ENCODE results near the gene SPATA6. TPM values are rescaled to one million over a fixed set of nuclear protein-coding genes. Genes with fewer than 3 reads are reported as not detected.
"Not testable (repeated sequence)": the region's sequence is repeated elsewhere in the genome, so short reads cannot be mapped to it uniquely, and the experiment has no call there.

SPATA6 gene
- total and polyA plus RNA-seq, 2 of the 13 experiments (the other 11 are each of a cell fraction or from before 2014, with no cell fraction given) = 0.81 to 3.3 TPM

DNA sequence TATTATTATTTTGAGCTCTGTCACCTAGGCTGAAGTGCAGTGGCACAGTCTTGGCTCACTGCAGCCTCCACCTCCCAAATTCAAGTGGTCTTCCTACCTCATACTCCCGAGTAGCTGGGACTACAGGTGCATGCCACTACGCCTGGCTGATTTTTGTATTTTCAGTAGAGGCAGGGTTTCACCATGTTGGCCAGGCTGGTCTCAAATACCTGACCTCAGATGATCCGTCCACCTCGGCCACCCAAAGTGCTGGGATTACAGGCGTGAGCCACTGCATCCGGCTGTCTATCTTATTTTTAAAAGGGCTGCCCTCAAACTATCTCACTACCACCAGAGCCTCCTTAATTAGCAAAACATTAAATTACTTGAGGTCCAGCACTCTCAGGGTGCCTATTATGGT lies 177.9 kb downstream of the SPATA6 start:
- in situ Hi-C loops (cut with HindIII; ENCODE audit: extremely low pct_ligation_motif_present, low pct_unique_long_range_greater_than_20kb) = not testable (repeated sequence)
- WGBS (ENCODE audit: low lambda C conversion rate) = 57% methylated on average over 6 of the region's 6 CpGs

DNA sequence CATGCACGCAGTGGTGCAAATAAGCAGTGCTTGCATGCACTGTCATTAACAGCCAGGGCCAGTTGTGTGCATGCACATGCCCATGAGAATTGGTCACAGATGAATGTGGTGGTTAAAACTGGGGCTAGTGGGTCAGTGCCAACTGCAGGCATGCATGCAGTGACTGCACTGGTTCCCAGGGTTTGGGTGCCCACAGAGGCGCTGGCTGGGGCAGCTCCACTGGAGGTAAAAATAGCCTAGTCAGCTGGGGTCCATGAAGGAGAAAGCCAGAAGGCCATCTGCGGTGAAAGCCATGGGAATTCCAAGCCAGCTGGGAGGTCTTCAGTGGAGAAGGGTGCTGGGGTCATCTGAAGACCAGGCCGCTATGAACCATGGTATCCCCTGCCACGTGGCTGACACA lies 179.3 kb downstream of the SPATA6 start:
- DNase-seq (ENCODE audit: low spot score) (no peak), ATAC-seq (no peak), FAIRE-seq (no peak)
- no TSS peak for BruUV-seq (replicated peaks)
- H3K27me3 ChIP-seq (ENCODE audit: control insufficient read depth in 1 of 2, insufficient read depth in 2 of 2, low read length in 2 of 2) = no peaks in the 10 kb centered on the region
- no peak overlapping the region for H2AFZ ChIP-seq (ENCODE audit: low read length)
- no peaks in the 10 kb centered on the region for H4K20me1 ChIP-seq (ENCODE audit: insufficient read depth, low read length)
- POLR2A ChIA-PET = no interaction called here
- no peak overlapping the region for H3K4me3 ChIP-seq (replicated peaks in 1 of 3; ENCODE audit: insufficient read depth in 1 of 3, low read depth in 2 of 3, low read length in 3 of 3)
- no peaks in the 10 kb centered on the region for H3K36me3 ChIP-seq (replicated peaks in 1 of 2; ENCODE audit: control insufficient read depth in 1 of 2, insufficient read depth in 2 of 2, low read length in 2 of 2)
- CTCF ChIA-PET (ENCODE audit: low intra/inter-chr PET ratio, low total read pairs) = no interaction called here
- WGBS (ENCODE audit: low lambda C conversion rate) = 62% methylated on average over 4 of the region's 5 CpGs
- H3K9me3 ChIP-seq (ENCODE audit: low read length) = no peaks in the 10 kb centered on the region
- no peaks in the 10 kb centered on the region for H3K4me1 ChIP-seq (ENCODE audit: insufficient read depth, low read length)
- no peak overlapping the region for H3K27ac ChIP-seq (ENCODE audit: extremely low read length, insufficient read depth, low read length)
- TF ChIP-seq, protein P1, sequence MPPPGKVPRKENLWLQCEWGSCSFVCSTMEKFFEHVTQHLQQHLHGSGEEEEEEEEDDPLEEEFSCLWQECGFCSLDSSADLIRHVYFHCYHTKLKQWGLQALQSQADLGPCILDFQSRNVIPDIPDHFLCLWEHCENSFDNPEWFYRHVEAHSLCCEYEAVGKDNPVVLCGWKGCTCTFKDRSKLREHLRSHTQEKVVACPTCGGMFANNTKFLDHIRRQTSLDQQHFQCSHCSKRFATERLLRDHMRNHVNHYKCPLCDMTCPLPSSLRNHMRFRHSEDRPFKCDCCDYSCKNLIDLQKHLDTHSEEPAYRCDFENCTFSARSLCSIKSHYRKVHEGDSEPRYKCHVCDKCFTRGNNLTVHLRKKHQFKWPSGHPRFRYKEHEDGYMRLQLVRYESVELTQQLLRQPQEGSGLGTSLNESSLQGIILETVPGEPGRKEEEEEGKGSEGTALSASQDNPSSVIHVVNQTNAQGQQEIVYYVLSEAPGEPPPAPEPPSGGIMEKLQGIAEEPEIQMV (CRISPR knock-in tag; IDR thresholded peaks at IDR 0.05; ENCODE audit: low read depth) = no peak
- TF ChIP-seq, protein P2, sequence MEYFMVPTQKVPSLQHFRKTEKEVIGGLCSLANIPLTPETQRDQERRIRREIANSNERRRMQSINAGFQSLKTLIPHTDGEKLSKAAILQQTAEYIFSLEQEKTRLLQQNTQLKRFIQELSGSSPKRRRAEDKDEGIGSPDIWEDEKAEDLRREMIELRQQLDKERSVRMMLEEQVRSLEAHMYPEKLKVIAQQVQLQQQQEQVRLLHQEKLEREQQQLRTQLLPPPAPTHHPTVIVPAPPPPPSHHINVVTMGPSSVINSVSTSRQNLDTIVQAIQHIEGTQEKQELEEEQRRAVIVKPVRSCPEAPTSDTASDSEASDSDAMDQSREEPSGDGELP (IDR thresholded peaks at IDR 0.05; ENCODE audit: borderline replicate concordance, low read depth) = no peak
- no peak for TF ChIP-seq ZNF550 (CRISPR knock-in tag; IDR thresholded peaks at IDR 0.05; ENCODE audit: borderline replicate concordance)
- TF ChIP-seq NRL (CRISPR knock-in tag; IDR thresholded peaks at IDR 0.05; ENCODE audit: borderline replicate concordance) = no peak
- no peak for TF ChIP-seq TBX3 (IDR thresholded peaks at IDR 0.05; ENCODE audit: borderline replicate concordance)
- TF ChIP-seq, protein P3, sequence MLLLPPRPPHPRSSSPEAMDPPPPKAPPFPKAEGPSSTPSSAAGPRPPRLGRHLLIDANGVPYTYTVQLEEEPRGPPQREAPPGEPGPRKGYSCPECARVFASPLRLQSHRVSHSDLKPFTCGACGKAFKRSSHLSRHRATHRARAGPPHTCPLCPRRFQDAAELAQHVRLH (CRISPR knock-in tag; IDR thresholded peaks at IDR 0.05; ENCODE audit: borderline replicate concordance, low read depth) = no peak
- TF ChIP-seq, protein P4, sequence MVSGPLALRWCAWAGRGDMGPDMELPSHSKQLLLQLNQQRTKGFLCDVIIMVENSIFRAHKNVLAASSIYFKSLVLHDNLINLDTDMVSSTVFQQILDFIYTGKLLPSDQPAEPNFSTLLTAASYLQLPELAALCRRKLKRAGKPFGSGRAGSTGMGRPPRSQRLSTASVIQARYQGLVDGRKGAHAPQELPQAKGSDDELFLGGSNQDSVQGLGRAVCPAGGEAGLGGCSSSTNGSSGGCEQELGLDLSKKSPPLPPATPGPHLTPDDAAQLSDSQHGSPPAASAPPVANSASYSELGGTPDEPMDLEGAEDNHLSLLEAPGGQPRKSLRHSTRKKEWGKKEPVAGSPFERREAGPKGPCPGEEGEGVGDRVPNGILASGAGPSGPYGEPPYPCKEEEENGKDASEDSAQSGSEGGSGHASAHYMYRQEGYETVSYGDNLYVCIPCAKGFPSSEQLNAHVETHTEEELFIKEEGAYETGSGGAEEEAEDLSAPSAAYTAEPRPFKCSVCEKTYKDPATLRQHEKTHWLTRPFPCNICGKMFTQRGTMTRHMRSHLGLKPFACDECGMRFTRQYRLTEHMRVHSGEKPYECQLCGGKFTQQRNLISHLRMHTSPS (CRISPR knock-in tag; IDR thresholded peaks at IDR 0.05; ENCODE audit: low read depth) = no peak
- TF ChIP-seq ZNF746 (CRISPR knock-in tag; IDR thresholded peaks at IDR 0.05) = no peak
- TF ChIP-seq ZFAT (CRISPR knock-in tag; conservative IDR thresholded peaks at IDR 0.05) = no peak
- no peak for TF ChIP-seq ZNF143 (CRISPR knock-in tag; IDR thresholded peaks at IDR 0.05)
- TF ChIP-seq SALL2 (CRISPR knock-in tag; IDR thresholded peaks at IDR 0.05) = no peak
- TF ChIP-seq, protein P5, sequence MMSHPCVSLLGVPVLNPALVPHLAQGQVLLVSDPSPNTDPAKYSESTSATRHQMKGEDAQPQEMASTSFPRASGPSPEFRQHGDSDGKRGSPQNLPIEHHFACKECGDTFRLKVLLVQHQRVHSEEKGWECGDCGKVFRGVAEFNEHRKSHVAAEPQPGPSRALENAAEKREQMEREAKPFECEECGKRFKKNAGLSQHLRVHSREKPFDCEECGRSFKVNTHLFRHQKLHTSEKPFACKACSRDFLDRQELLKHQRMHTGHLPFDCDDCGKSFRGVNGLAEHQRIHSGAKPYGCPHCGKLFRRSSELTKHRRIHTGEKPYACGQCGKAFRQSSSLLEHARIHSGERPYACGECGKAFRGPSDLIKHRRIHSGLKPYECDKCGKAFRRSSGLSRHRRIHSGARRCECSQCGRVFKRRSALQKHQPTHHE (CRISPR knock-in tag; IDR thresholded peaks at IDR 0.05; ENCODE audit: borderline replicate concordance) = no peak
- in situ Hi-C loops (cut with HindIII; ENCODE audit: extremely low pct_ligation_motif_present, low pct_unique_long_range_greater_than_20kb) (no loop called here), intact Hi-C loops (cut with micrococcal nuclease; ENCODE audit: unreplicated experiment) (no loop called here)
- no peaks in the 10 kb centered on the region for H3K79me2 ChIP-seq (ENCODE audit: insufficient read depth, low read length)
- no peak overlapping the region for H3K9ac ChIP-seq (ENCODE audit: insufficient read depth, low read depth, low read length)
- no peak overlapping the region for H3K4me2 ChIP-seq (ENCODE audit: low read depth, low read length)

More for the DNA sequence above, 177.9 kb downstream of the SPATA6 start:
- H3K9ac ChIP-seq (ENCODE audit: insufficient read depth, low read depth, low read length); H3K4me1 ChIP-seq (ENCODE audit: insufficient read depth, low read length); intact Hi-C loops (cut with micrococcal nuclease; ENCODE audit: unreplicated experiment); DNase-seq (ENCODE audit: low spot score); H2AFZ ChIP-seq (ENCODE audit: low read length); ATAC-seq; BruUV-seq (replicated peaks); H3K27ac ChIP-seq (ENCODE audit: extremely low read length, insufficient read depth, low read length); H3K27me3 ChIP-seq (ENCODE audit: control insufficient read depth in 1 of 2, insufficient read depth in 2 of 2, low read length in 2 of 2); CTCF ChIA-PET (ENCODE audit: low intra/inter-chr PET ratio, low total read pairs); H3K4me2 ChIP-seq (ENCODE audit: low read depth, low read length); POLR2A ChIA-PET; H3K79me2 ChIP-seq (ENCODE audit: insufficient read depth, low read length); H4K20me1 ChIP-seq (ENCODE audit: insufficient read depth, low read length); FAIRE-seq; H3K9me3 ChIP-seq (ENCODE audit: low read length); H3K4me3 ChIP-seq (replicated peaks in 1 of 3; ENCODE audit: insufficient read depth in 1 of 3, low read depth in 2 of 3, low read length in 3 of 3); H3K36me3 ChIP-seq (replicated peaks in 1 of 2; ENCODE audit: control insufficient read depth in 1 of 2, insufficient read depth in 2 of 2, low read length in 2 of 2): not testable (repeated sequence)

All from HepG2 (cell line).